CD4-positive, alpha-beta T cell treated with Interleukin-4 for 4 hours (primary cell): Measurements from ENCODE around the gene RFTN2.
"Not testable (repeated sequence)": the region's sequence is repeated elsewhere in the genome, so short reads cannot be mapped to it uniquely, and the experiment has no call there.

Experiments used
- DNase-seq: peaks from one replicate; pipeline ENCODE4 v3.0.0-alpha.2; 2020

RFTN2 gene

GRCh38 chr2:197674591-197674990, 796 bp downstream of the RFTN2 start:
- DNase-seq: no peak

GRCh38 chr2:197674060-197674459, 1.3 kb downstream of the RFTN2 start:
- DNase-seq: no peak

GRCh38 chr2:197673606-197674005, 1.8 kb downstream of the RFTN2 start:
- DNase-seq: no peak

DNA sequence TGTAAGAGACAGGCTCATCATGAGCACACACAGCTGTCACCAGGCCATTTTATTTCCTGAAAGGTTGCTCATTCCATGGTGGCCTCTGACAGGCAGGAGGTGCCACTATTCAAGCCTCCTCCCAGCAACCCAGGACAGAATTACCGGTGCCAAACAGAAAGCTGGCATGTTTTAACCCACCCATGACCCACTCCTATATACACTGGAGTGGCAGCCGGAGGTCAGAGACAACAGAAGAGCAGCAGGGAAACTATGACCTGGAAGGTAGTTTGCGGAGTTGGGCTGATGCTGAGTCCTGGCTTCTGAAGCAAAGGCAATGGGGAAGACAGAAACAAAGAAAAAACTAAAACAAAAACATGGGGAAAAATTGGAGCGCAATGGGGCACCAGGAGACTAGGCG, 2.3 kb downstream of the RFTN2 start:
- DNase-seq: no peak

DNA sequence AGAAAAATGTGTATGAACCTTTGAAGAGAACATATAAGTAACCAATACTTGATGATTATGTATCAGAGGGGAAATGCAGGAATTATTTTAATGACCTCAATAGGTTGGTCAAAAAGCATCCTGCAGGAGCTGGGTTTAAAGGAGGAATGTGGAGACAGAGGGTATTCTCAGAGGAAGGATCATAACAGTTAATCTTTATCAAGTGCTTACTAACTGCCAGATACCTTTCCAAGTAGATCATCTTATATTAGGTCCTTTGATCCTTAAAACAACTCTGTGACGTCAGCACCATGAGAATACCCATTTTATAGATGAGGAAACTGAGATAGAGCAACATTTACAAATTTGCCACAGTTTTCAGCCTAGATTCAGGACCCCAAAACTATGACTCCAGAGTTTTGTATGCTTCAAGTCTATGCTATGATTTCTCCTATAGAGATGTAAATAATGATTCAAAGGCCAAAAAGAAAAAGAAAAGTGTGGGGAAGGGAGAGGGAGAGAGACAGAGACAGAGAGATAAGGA, 3.0 kb downstream of the RFTN2 start:
- DNase-seq: no peak

GRCh38 chr2:197669077-197669476, 6.3 kb downstream of the RFTN2 start:
- no peak for DNase-seq

DNA sequence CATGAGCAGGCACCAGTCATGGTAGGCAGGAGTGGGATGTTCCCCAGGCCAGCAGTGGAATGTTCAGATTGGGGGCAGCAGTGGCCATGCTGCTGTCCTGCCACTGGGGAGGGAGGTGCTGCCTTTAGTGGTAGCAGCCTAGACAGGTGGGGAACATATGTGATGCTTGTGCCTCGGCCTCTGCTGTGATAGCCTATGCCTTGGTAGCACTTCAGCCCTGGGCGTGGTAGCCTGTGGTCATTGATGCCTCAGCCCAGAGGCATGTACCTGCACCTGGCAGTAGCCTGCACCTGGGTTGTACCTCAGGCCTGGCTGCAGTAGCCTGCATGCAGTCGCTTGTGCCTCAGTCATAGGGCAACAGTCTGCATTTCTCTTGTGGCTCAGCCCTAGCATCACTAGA, 7.1 kb downstream of the RFTN2 start:
- no peak for DNase-seq

- DNase-seq: no peak
These were observed 9.1 kb downstream of the RFTN2 start for GRCh38 chr2:197666277-197666676.

- DNase-seq: no peak
These were observed 13.8 kb downstream of the RFTN2 start for GRCh38 chr2:197661626-197662025.

- no peak for DNase-seq
These were observed 17.8 kb downstream of the RFTN2 start for GRCh38 chr2:197657562-197657961.

GRCh38 chr2:197647961-197648690, 27.3 kb downstream of the RFTN2 start:
- DNase-seq: no peak

DNA sequence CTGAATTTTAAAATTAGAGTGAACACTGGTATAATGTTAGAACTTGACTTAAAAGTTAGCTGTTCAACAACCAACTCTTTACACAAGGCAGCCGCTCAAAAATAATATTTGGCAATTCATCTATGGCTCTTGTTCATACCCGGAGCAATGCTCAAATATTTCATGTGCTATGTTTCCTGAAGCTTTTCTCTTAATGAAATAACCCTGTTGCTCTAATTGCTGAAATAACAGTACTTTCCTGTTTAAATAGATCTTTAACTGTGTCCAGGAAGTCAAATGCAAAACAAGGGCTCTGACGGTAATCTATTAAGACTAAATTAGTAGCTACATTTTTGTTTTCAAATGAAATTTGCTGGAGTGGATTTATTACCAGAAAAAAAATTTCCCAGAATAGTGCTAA, 33.7 kb downstream of the RFTN2 start:
- no peak for DNase-seq

DNA sequence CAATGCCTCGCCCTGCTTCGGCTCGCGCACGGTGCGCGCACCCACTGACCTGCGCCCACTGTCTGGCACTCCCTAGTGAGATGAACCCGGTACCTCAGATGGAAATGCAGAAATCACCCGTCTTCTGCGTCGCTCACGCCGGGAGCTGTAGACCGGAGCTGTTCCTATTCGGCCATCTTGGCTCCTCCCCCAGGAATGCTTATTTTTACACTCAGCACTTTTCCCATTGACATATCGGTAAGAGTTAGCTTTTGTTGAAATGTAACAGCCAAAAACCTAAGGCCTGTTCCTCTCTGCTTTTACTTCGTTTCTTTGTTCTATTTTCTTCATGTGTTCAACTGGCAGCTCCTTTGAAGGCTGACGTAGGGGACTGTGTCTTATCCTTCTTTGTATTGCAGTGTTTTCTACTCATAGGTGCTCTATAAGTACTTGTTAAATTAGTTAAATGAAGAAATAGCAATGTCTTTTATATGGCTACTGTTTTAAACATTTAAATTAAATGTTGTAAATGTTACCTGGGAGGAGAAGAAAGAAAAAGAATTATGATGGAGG, 34.7 kb downstream of the RFTN2 start:
- not testable (repeated sequence) for DNase-seq

GRCh38 chr2:197633109-197633657, 42.2 kb downstream of the RFTN2 start:
- no peak for DNase-seq

DNA sequence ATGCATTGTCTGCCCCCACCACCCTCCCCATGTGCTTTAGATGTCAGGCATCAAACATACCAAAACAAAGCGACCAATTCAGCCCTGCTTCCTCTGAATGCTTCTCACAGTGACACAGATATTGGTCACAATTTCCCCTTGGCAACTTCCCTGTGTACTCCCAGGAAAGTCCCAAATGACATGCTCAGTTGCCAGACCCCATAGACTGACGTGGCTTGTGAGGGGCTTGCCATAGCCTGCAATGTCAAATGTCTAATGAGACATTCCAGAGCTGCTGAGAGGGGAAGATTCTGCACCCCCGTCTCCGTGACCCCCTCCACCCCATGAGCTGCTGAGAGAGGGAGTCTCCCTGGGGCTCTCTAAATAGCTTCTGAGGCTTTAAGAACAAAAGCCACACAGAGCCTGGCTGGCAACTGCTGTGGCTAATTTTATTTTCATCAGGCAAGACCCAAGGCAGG, 47.3 kb downstream of the RFTN2 start:
- no peak for DNase-seq

- DNase-seq: no peak
These were observed 48.3 kb downstream of the RFTN2 start for GRCh38 chr2:197626965-197627625.

DNA sequence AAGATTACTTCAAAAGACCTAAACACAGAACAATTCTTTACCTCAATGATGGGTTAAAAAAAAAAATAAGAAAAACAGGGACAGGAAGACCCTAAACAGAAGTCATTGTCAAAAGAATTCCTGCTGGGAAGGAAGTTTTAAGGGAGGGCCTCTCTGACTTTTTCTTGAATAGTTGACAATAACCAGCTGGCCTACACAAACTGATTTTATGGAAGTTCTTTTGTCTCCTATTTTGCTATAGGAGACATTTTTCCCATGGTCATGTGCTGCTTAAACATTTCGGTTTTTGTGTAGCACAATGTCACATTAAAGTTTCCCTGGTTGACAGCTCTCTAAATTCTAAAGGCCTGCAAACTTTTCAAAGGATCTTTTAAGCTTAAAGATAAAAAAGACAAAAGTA, 55.3 kb downstream of the RFTN2 start:
- no peak for DNase-seq

DNA sequence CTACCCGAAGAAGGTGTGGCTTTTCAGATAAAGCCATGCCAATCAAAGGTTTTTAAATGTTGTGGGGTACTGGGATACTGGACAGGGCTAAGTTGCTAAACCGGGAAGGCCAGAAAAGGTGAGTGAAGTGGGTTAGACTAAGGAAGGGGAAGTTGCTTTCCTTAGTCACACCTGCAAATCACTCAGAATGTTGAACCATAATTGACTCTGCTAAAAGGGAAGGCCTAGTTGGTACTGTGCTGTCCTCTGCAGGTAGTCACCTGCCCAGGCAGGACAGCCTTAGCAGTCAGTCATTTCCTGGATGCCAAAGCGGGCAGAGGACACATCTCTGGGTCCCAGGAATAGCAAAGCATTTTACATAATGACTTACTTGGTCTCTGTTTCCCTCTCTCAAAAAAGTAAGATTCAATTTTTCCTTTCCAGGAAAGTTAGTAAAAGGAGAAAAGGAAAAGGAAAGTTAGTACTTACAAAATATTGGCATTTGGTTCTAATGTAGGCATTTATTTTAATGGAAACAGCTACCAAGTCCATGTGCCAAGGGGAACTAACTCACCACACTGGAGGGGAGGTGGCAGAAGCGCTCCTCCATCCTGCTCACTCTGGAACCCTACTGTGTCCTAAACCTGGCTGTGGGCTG, 60.3 kb downstream of the RFTN2 start:
- DNase-seq: no peak

- DNase-seq: no peak
These were observed 60.9 kb downstream of the RFTN2 start for GRCh38 chr2:197614532-197614931.

DNA sequence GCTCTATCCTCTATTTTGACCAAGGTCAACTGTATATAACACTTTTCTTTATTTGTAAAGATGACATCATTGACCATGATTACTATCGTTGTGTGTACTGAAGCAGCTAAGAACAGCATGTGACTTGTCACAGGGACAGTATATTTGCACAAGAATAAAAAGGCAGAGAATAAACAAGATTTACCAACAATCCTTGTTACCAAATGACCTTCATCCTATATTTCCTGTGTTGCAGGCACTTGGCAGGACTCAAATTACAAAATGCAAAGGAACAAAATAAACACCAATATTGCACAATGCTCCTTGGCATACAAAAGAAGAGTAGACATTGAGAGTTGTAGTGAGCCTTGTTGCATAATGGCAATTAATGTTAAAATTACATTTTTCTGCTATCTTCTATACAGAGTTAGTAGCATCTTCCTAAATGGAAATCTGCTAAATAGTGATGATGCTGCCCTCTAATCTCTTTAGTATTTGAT, 61.8 kb downstream of the RFTN2 start:
- no peak for DNase-seq

DNA sequence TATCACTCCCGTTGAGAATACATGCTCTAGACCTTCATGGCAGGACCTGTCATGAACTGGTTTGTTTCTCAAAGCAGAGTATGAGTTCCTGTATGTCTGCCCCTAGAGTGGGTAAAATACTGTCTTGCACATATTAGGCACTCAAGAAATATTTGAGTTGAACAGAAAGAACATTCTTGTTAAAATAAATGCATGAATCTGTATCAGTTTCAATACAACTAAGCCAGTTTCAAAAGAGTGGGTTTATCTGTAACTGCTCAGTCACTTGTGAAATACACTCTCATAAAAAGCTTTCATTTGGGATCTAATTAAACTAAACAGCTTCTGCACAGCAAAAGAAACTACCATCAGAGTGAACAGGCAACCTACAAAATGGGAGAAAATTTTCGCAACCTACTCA, 69.2 kb downstream of the RFTN2 start:
- no peak for DNase-seq

DNA sequence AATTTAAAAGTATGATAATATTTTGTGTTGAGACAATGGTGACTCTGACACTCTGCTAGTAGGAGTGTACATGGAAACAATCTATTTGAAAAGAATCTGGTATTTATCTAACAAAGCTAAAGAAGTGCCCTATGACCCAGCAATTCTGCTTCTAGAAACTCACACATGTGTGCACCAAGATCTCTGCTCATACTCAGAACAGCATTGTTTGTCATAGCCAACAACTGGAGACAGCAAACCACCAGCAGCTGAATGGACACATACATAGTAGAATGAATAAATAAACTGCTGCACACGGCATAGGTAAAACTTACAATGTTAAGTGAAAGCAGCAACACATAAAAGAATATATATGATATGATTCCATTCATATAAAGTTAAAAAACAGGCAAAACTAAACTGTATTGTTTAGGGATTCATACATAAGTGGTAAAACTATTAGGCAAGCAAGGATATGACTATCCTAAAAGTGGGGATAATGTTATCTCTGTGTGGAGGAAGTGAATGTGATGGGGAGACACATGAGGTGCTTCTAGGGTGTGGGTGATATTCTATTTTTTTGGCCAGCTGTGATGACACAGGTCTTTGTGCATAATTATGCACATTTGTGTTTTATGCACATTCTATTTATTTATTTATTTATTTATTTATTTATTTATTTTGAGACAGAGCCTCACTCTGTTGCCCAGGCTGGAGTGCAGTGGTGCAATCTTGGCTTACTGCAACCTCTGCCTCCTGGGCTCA, 71.1 kb downstream of the RFTN2 start:
- no peak for DNase-seq
